Amniotic epithelial cell (primary cell): ENCODE results near the gene FAM20C.

Source experiments
- DNase-seq: peaks from one replicate; pipeline ENCODE4 v3.0.0-alpha.2; 2010; ENCODE audit warnings: low read depth

The FAM20C gene

GRCh38 chr7:191981-192649 lies at the start of gene FAM20C:
Gene FAM20C, plus strand, starts transcription at chr7:192571. Its CDS starts 629 bp downstream, at chr7:193200.
- DNase-seq, result peak; percentile 76

- no peak for DNase-seq
Observed at GRCh38 chr7:143145-143751, 49.1 kb upstream of the FAM20C start.

GRCh38 chr7:143811-144453 lies 48.4 kb upstream of the FAM20C start:
- DNase-seq, result no peak

GRCh38 chr7:144454-144826 lies 47.9 kb upstream of the FAM20C start:
- no peak for DNase-seq

- DNase-seq, result no peak
Observed at GRCh38 chr7:145863-146262, 46.5 kb upstream of the FAM20C start.

GRCh38 chr7:148543-148931 lies 43.8 kb upstream of the FAM20C start:
- no peak for DNase-seq

GRCh38 chr7:148932-149790 lies 43.2 kb upstream of the FAM20C start:
- DNase-seq, result peak; percentile 99

- no peak for DNase-seq
Observed at GRCh38 chr7:149791-150636, 42.4 kb upstream of the FAM20C start.

GRCh38 chr7:150811-151221 lies 41.6 kb upstream of the FAM20C start:
- DNase-seq, result peak; percentile 36

- DNase-seq, result no peak
Observed at GRCh38 chr7:151346-152050, 40.9 kb upstream of the FAM20C start.

- no peak for DNase-seq
Observed at GRCh38 chr7:152702-153391, 39.5 kb upstream of the FAM20C start.

- no peak for DNase-seq
Observed at GRCh38 chr7:153604-154003, 38.8 kb upstream of the FAM20C start.

- DNase-seq, result no peak
Observed at GRCh38 chr7:154096-154799, 38.1 kb upstream of the FAM20C start.

- DNase-seq, result peak; percentile 42
Observed at GRCh38 chr7:155469-155900, 36.9 kb upstream of the FAM20C start.

GRCh38 chr7:156111-157007 lies 36.0 kb upstream of the FAM20C start:
- DNase-seq, result no peak

GRCh38 chr7:157008-157310 lies 35.4 kb upstream of the FAM20C start:
- DNase-seq, result no peak

GRCh38 chr7:157771-158625 lies 34.4 kb upstream of the FAM20C start:
- no peak for DNase-seq

GRCh38 chr7:158771-159170 lies 33.6 kb upstream of the FAM20C start:
- no peak for DNase-seq
